Right cardiac atrium (tissue), 5 donors: ENCODE measurements around the gene TDRD9. TPM values are rescaled to one million over a fixed set of nuclear protein-coding genes. Genes with fewer than 3 reads are reported as not detected.

Experiments
- polyA plus RNA-seq: library from polyadenylated mRNA; stranded (reverse); fragments of 200-250 nt; gene quantifications from one replicate; pipeline ENCODE4 v1.2.3, GENCODE V29; 2013
- total RNA-seq, 4 donors: library from RNA; stranded (reverse); fragmentation: NEBNext Ultra II Directional; extraction: Animal tissue kit (Norgen Biotek cat#: 25700); gene quantifications; one replicate each; pipeline ENCODE4 v1.2.1, GENCODE V29; 2021
- donor health status: healthy with polysubstance abuse.
- donor health status: DM: no; HTN: yes; CAD: no.
- donor health status: DM: no; HTN: no; CAD: no.
- donor health status: DM: no; HTN: yes; CAD: no; lungs with severe emphysema.
- donor health status: DM: yes; HTN: yes; CAD: no.

TDRD9 gene
- total and polyA plus RNA-seq, 5 donors, result 8.3 to 20.2 (median 10.7) TPM

Other genes with a start within 250 kb of the TDRD9 start
- gene XRCC3, start 213.0 kb upstream of the TDRD9 start, total RNA-seq, result 1 to 10 TPM; 2.1 to 5.6 (median 2.4) TPM
- 2.2 TPM for gene XRCC3, start 213.0 kb upstream of the TDRD9 start, polyA plus RNA-seq
- 10 to 100 TPM; 42.0 to 61.0 (median 52.4) TPM for gene ZFYVE21, start 212.6 kb upstream of the TDRD9 start, total RNA-seq
- gene ZFYVE21, start 212.6 kb upstream of the TDRD9 start, polyA plus RNA-seq, result 66.8 TPM
- 100 to 1,000 TPM; 102 to 158 (median 117) TPM for gene PPP1R13B, start 80.9 kb upstream of the TDRD9 start, total RNA-seq
- 50.1 TPM for gene PPP1R13B, start 80.9 kb upstream of the TDRD9 start, polyA plus RNA-seq
- gene RD3L, start 14.1 kb downstream of the TDRD9 start, total RNA-seq, result 10 to 100 TPM; 11.2 to 32.1 (median 23.4) TPM
- 39.6 TPM for gene RD3L, start 14.1 kb downstream of the TDRD9 start, polyA plus RNA-seq
- gene ASPG, start 157.2 kb downstream of the TDRD9 start, total RNA-seq, result 100 to 1,000 TPM; 169 to 307 (median 208) TPM
- 99.1 TPM for gene ASPG, start 157.2 kb downstream of the TDRD9 start, polyA plus RNA-seq
- gene KIF26A, start 210.1 kb downstream of the TDRD9 start, total RNA-seq, result 10 to 100 TPM in 2 of 4 donors, 1 to 10 TPM in 2; 7.9 to 10.6 (median 9.9) TPM
- 7.1 TPM for gene KIF26A, start 210.1 kb downstream of the TDRD9 start, polyA plus RNA-seq